Measurements from ENCODE around the gene PGBD1.

GRCh38 chr6:28335040-28335563, 53.7 kb downstream of the PGBD1 start:
- no peak for TF ChIP-seq CTCF (IDR thresholded peaks at IDR 0.05)
- TF ChIP-seq POLR2A (IDR thresholded peaks at IDR 0.05): no peak
